Activated naive CD8-positive, alpha-beta T cell (primary cell): ENCODE measurements around the gene CCNQ.

Experiments
- H3K27ac Mint-ChIP-seq: one replicate; pipeline ENCODE4 v1.8.0; 2021; ENCODE audit warnings: mixed read lengths
- H3K27me3 Mint-ChIP-seq: one replicate; pipeline ENCODE4 v1.8.0; 2021; ENCODE audit warnings: mixed read lengths
- H3K36me3 Mint-ChIP-seq: one replicate; pipeline ENCODE4 v1.8.0; 2021; ENCODE audit warnings: mixed read lengths
- H3K4me1 Mint-ChIP-seq: one replicate; pipeline ENCODE4 v1.8.0; 2021; ENCODE audit warnings: low read depth, mixed read lengths
- H3K4me3 Mint-ChIP-seq: one replicate; pipeline ENCODE4 v1.8.0; 2021; ENCODE audit warnings: mild to moderate bottlenecking, mixed read lengths
- H3K9me3 Mint-ChIP-seq: one replicate; pipeline ENCODE4 v1.8.0; 2021; ENCODE audit warnings: low read depth, mixed read lengths

CCNQ gene

DNA sequence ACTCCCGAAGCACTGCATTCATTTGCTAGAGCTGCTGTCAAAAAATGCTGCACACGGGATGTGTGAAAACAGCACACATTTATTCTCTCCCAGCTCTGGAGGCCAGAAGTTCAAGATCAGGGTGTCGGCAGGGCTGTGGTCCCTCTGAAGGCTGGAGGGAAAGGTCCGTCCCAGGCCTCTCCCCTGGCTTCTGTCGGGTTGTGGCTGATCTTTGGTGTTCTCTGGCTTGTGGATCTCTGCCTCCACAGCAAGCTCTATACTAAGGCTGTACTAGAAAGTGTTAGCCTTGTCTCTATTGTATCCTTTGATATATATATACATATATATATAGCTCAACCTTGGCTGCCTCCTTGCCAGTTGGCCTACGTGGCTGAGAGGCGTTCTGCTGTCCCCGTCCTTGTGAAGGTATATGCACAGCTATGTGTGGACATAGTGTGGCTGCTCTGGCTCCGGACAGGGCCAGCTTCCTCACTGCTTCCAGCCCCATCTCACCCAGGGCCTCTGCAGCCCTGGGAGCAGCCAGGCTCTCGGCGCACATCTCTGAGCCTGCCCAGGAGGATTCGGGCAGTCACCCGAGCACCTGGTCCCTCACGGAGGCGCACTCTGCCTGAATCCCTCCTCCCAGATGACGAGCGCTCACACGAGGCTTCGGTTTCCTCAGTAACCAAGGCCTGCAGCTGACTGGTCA, 33.1 kb upstream of the CCNQ start:
- Mint-ChIP-seq H3K9me3 (no peaks in the 10 kb centered on the region), H3K4me1 (no peaks in the 10 kb centered on the region), H3K4me3 (no peak overlapping the region), H3K36me3 (no peaks in the 10 kb centered on the region), H3K27ac (no peak overlapping the region), H3K27me3 (peaks cover 2% of the 10 kb centered on the region)

- no peak overlapping the region for H3K27ac Mint-ChIP-seq
- no peaks in the 10 kb centered on the region for H3K36me3 Mint-ChIP-seq
- no peaks in the 10 kb centered on the region for H3K4me1 Mint-ChIP-seq
- H3K9me3 Mint-ChIP-seq = no peaks in the 10 kb centered on the region
- peaks cover 2% of the 10 kb centered on the region for H3K27me3 Mint-ChIP-seq
- no peak overlapping the region for H3K4me3 Mint-ChIP-seq
These were observed 32.4 kb upstream of the CCNQ start for GRCh38 chrX:153631346-153631745.

- H3K27me3 Mint-ChIP-seq = peaks cover 2% of the 10 kb centered on the region
These were observed 29.7 kb upstream of the CCNQ start for GRCh38 chrX:153628665-153629064.

GRCh38 chrX:153628129-153628528, 29.2 kb upstream of the CCNQ start:
- H3K27ac Mint-ChIP-seq = no peak overlapping the region
- H3K9me3 Mint-ChIP-seq = no peaks in the 10 kb centered on the region
- H3K4me1 Mint-ChIP-seq = no peaks in the 10 kb centered on the region
- peaks cover 2% of the 10 kb centered on the region for H3K27me3 Mint-ChIP-seq
- H3K4me3 Mint-ChIP-seq = no peak overlapping the region
- no peaks in the 10 kb centered on the region for H3K36me3 Mint-ChIP-seq

More at GRCh38 chrX:153628665-153629064, 29.7 kb upstream of the CCNQ start:
- Mint-ChIP-seq H3K4me3 (no peak overlapping the region), H3K9me3 (no peaks in the 10 kb centered on the region), H3K4me1 (no peaks in the 10 kb centered on the region), H3K27ac (no peak overlapping the region), H3K36me3 (no peaks in the 10 kb centered on the region)

- no peaks in the 10 kb centered on the region for H3K4me1 Mint-ChIP-seq
- no peak overlapping the region for H3K27ac Mint-ChIP-seq
- H3K27me3 Mint-ChIP-seq = peaks cover 2% of the 10 kb centered on the region
- H3K4me3 Mint-ChIP-seq = no peak overlapping the region
- H3K9me3 Mint-ChIP-seq = no peaks in the 10 kb centered on the region
- no peaks in the 10 kb centered on the region for H3K36me3 Mint-ChIP-seq
These were observed 28.8 kb upstream of the CCNQ start for GRCh38 chrX:153627675-153628111.

DNA sequence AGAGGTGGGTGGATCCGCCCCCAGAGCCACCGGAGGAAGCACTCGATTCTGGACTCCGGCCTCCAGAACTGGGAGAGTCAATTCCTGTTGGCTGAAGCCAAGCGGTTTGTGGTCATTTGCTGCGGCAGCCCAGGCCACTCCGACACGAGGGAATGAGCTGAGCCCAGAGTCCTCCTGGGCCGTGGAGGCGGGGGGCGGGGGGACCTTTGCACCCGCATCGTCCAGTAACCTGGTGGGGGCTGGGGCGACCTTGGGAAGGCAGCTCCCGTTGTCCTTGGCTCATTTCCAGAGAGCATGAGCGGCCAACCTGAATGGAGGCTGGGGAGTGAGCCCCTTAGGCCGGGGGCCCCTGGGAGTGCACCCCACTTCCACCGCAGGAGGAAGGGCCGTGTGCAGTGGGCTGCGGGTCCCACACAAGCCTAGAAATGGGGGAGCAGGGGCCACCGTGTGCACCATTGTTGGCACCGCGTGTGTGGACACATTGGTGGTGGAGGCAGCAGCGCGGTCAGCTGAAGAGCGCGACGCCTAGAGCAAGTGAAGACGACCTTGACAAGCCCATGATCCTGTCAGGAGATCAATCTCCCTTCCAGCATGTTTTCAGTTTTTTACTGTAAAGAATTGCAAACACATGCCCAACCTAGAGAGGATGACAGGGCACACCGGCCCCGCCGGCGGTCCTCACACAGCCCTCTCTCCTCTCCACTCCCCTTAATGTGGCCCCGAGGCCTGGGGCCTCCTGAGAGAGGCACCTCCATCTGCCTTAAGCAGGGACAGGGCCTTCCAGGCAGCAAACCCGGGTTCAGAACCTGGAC, 28.1 kb upstream of the CCNQ start:
- peaks cover 2% of the 10 kb centered on the region for H3K27me3 Mint-ChIP-seq
- H3K36me3 Mint-ChIP-seq = no peaks in the 10 kb centered on the region
- no peaks in the 10 kb centered on the region for H3K9me3 Mint-ChIP-seq
- no peak overlapping the region for H3K27ac Mint-ChIP-seq
- no peak overlapping the region for H3K4me3 Mint-ChIP-seq
- no peaks in the 10 kb centered on the region for H3K4me1 Mint-ChIP-seq

GRCh38 chrX:153626025-153626633, 27.2 kb upstream of the CCNQ start:
- H3K27ac Mint-ChIP-seq = no peak overlapping the region
- H3K4me3 Mint-ChIP-seq = no peak overlapping the region
- no peaks in the 10 kb centered on the region for H3K36me3 Mint-ChIP-seq
- H3K9me3 Mint-ChIP-seq = no peaks in the 10 kb centered on the region
- no peaks in the 10 kb centered on the region for H3K4me1 Mint-ChIP-seq
- peaks cover under 1% of the 10 kb centered on the region for H3K27me3 Mint-ChIP-seq

- H3K36me3 Mint-ChIP-seq = no peaks in the 10 kb centered on the region
- no peak overlapping the region for H3K27ac Mint-ChIP-seq
- H3K4me1 Mint-ChIP-seq = no peaks in the 10 kb centered on the region
- no peak overlapping the region for H3K4me3 Mint-ChIP-seq
- no peaks in the 10 kb centered on the region for H3K9me3 Mint-ChIP-seq
- H3K27me3 Mint-ChIP-seq = no peaks in the 10 kb centered on the region
These were observed 26.5 kb upstream of the CCNQ start for GRCh38 chrX:153625271-153626024.

- H3K4me1 Mint-ChIP-seq = no peaks in the 10 kb centered on the region
- no peaks in the 10 kb centered on the region for H3K36me3 Mint-ChIP-seq
- H3K9me3 Mint-ChIP-seq = no peaks in the 10 kb centered on the region
- no peaks in the 10 kb centered on the region for H3K27me3 Mint-ChIP-seq
- no peak overlapping the region for H3K27ac Mint-ChIP-seq
- no peak overlapping the region for H3K4me3 Mint-ChIP-seq
These were observed 25.5 kb upstream of the CCNQ start for GRCh38 chrX:153624196-153625091.

DNA sequence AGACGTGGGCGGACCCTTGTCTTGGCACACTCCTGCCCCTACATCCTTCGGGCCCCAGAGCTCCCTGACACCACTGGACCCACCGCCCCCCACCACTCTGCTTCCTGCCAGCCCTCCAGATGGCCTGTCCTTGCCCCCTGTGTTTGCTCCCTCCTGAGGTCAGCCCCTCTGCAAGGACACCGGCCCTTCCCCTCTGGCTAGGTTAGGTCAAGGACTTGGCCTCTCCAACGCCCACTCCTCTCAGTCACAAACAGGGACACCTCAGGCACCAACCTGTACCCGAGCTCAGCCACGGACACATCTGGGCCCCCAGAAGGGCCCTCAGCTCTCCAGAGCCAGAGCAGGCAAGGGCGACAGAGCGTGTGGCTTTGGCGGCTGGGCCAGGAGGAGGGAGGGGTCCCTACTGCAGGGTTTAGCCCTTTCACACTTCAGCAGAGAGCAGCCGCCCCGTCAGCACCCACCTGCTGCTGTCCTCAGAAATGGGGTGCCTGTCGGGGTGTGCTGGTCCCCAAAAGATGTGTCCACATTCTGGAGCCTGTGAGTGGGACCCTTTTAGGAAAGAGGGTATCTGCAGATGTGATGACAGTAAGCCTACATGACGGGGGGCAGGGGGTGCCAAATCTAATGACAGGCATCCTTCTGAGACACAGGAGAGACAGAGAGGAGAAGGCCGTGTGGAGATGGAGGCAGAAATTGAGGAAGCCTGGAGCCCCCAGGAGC, 24.5 kb upstream of the CCNQ start:
- no peaks in the 10 kb centered on the region for H3K36me3 Mint-ChIP-seq
- H3K4me3 Mint-ChIP-seq = no peak overlapping the region
- no peaks in the 10 kb centered on the region for H3K27me3 Mint-ChIP-seq
- no peaks in the 10 kb centered on the region for H3K4me1 Mint-ChIP-seq
- no peak overlapping the region for H3K27ac Mint-ChIP-seq
- H3K9me3 Mint-ChIP-seq = no peaks in the 10 kb centered on the region

- Mint-ChIP-seq H3K36me3 (no peaks in the 10 kb centered on the region), H3K9me3 (no peaks in the 10 kb centered on the region), H3K27ac (no peak overlapping the region), H3K27me3 (no peaks in the 10 kb centered on the region), H3K4me1 (no peaks in the 10 kb centered on the region), H3K4me3 (no peak overlapping the region)
These were observed 23.8 kb upstream of the CCNQ start for GRCh38 chrX:153622661-153623309.

DNA sequence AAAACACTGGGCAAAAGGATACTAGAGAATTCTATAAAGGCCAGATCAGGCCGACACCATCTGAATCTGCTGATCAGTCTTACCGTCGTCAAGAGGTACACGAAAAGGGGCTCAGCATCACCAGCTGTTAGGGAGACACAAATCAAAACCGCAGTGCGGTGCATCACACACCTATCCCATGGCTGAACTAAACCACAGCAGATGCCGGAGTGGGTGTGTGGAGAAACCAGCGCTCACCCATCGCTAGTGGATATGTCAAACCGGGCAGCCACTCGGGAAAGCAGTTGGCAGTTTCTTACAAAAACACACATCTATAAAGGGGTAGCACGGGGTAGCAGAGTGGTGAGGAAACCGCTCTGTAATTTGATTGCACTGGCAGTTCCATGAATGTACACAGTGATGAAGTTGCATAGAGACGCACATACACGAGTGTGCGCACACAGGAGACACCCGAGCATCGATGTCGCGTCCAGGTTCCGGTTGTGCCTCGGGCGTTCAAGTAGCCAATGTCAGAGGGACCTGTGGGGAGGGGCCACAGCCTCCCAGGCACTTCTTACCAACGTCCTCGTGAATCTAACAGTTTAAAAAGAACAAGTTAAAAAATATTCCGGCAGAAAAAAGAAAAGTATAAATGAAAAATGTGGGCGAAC, 23.1 kb upstream of the CCNQ start:
- no peak overlapping the region for H3K4me3 Mint-ChIP-seq
- no peaks in the 10 kb centered on the region for H3K4me1 Mint-ChIP-seq
- H3K27me3 Mint-ChIP-seq = no peaks in the 10 kb centered on the region
- H3K36me3 Mint-ChIP-seq = no peaks in the 10 kb centered on the region
- H3K27ac Mint-ChIP-seq = no peak overlapping the region
- no peaks in the 10 kb centered on the region for H3K9me3 Mint-ChIP-seq

DNA sequence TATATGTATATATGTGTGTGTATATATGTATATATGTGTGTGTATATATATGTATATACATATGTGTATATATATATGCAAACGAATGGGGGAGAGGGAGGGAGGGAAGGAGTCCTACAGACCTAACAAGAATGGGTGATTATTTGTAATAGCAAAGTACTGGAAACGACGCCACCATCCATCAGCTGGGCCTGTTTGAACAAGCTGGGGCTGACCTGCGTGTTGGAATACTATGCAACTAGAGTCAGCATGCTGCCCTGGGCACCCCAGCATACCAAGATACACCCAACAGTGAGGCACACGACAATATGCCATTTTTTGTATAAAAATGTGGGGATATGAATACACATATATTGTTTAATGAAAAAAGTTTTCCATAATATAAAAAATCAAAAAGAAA, 21.6 kb upstream of the CCNQ start:
- Mint-ChIP-seq H3K27ac (no peak overlapping the region), H3K4me1 (no peaks in the 10 kb centered on the region), H3K36me3 (no peaks in the 10 kb centered on the region), H3K4me3 (no peak overlapping the region), H3K9me3 (no peaks in the 10 kb centered on the region), H3K27me3 (no peaks in the 10 kb centered on the region)
